ENCODE data around the gene EVI2B. TPM values are rescaled to one million over a fixed set of nuclear protein-coding genes. Genes with fewer than 3 reads are reported as not detected.
A peak's percentile ranks its signal among the peaks of the same experiment; 100 is the strongest.
"Not testable (repeated sequence)": the region's sequence is repeated elsewhere in the genome, so short reads cannot be mapped to it uniquely, and the experiment has no call there.

The EVI2B gene
- total RNA-seq, 1 experiment from 2014 or later: 10.6 TPM

- DNase-seq (ENCODE audit: low read depth): no peak
Measured at GRCh38 chr17:31310260-31310659, 3.6 kb downstream of the EVI2B start.

- no peak for DNase-seq (ENCODE audit: low read depth)
Measured at GRCh38 chr17:31309556-31309955, 4.3 kb downstream of the EVI2B start.

GRCh38 chr17:31308372-31309334 is 5.2 kb downstream of the EVI2B start:
- no peak for DNase-seq (ENCODE audit: low read depth)

DNA sequence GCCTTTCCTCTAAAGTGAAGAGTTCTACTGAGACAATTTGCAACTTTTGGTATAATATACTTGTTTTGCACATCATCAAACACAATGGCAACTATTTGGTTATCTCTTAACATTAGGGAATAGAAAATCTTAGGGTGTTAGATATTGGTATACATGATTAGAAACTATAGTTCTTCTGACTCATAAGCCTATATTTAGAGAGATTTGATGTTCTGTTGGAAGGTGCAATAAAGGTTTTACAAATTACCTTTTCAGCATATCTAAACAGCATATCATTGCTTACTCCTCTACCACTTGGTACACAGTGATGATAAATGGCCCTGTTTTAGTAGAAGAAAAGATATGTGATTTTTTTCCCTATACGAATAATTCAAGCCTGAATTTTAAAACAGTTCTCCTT is 6.2 kb downstream of the EVI2B start:
- DNase-seq (ENCODE audit: low read depth): no peak

GRCh38 chr17:31299624-31300023 is 14.2 kb downstream of the EVI2B start:
- DNase-seq (ENCODE audit: low read depth): no peak

- no peak for DNase-seq (ENCODE audit: low read depth)
Measured at GRCh38 chr17:31297090-31297489, 16.8 kb downstream of the EVI2B start, which contains the start of gene OMG. Gene OMG, minus strand, starts transcription at chr17:31297239. Its CDS starts 908 bp downstream, at chr17:31296331.

GRCh38 chr17:31296142-31296541 is 17.7 kb downstream of the EVI2B start:
- no peak for DNase-seq (ENCODE audit: low read depth)

- no peak for DNase-seq (ENCODE audit: low read depth)
Measured at GRCh38 chr17:31295489-31295871, 18.4 kb downstream of the EVI2B start.

GRCh38 chr17:31294820-31295488 is 18.9 kb downstream of the EVI2B start:
- no peak for DNase-seq (ENCODE audit: low read depth)

GRCh38 chr17:31294231-31294630 is 19.6 kb downstream of the EVI2B start:
- DNase-seq (ENCODE audit: low read depth): no peak

- DNase-seq (ENCODE audit: low read depth): no peak
Measured at GRCh38 chr17:31293581-31293980, 20.3 kb downstream of the EVI2B start.

GRCh38 chr17:31291820-31292219 is 22.0 kb downstream of the EVI2B start:
- DNase-seq (ENCODE audit: low read depth): no peak

- peak; percentile 33 for DNase-seq (ENCODE audit: low read depth)
Measured at GRCh38 chr17:31289790-31290189, 24.1 kb downstream of the EVI2B start.

DNA sequence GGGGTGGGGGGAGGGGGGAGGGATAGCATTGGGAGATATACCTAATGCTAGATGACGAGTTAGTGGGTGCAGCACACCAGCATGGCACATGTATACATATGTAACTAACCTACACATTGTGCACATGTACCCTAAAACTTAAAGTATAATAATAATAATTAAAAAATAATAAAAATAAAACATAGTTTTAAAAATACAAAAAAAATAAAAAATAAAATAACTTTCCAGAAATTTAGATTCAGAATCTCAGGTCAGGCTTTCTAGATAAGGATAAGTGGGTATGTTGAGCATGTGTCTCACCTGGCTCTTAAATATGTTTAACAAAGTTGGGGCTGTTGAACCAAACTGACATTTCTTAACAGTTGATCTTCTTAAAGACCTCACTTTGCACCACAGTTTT is 25.9 kb downstream of the EVI2B start:
- not testable (repeated sequence) for DNase-seq (ENCODE audit: low read depth)

DNA sequence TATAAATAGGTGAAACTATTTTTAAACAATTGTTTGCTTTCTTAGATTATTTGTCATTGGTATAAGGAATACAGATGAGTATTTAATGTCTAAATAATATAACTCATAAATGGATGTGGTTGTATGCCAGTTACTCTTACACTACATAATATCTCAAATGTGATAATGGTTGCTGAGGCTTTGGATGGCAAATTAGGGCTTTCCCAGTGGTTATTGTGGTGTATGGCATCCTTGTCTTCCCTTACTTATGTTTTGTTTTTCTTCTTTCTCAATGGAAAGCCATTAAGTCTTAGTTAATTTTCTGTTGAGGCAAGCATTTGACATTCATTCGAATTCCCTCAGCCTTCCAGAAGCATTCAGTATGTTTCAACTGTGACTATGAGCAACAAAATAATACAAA is 27.3 kb downstream of the EVI2B start:
- DNase-seq (ENCODE audit: low read depth): no peak

DNA sequence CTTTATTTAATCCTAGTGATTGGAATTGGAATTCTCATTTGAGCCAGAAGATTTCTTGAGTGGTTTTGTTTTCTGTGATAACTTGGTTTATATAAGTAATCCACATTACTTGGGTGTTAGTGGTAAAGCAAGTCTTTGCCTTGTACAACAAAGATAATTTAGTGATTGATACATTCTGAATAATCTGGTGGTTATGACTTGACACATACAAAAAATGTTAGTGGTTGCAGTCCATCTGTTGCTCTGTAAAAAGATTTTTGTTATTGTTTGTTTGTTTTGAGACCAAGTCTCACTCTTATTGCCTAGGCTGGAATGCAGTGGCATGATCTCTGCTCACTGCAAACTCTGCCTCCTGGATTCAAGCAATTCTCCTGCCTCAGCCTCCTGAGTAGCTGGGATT is 30.0 kb downstream of the EVI2B start:
- DNase-seq (ENCODE audit: low read depth): peak; percentile 69

GRCh38 chr17:31281061-31281460 is 32.8 kb downstream of the EVI2B start:
- DNase-seq (ENCODE audit: low read depth): no peak

GRCh38 chr17:31279401-31279800 is 34.5 kb downstream of the EVI2B start:
- no peak for DNase-seq (ENCODE audit: low read depth)

- DNase-seq (ENCODE audit: low read depth): no peak
Measured at GRCh38 chr17:31275116-31275515, 38.7 kb downstream of the EVI2B start.

DNA sequence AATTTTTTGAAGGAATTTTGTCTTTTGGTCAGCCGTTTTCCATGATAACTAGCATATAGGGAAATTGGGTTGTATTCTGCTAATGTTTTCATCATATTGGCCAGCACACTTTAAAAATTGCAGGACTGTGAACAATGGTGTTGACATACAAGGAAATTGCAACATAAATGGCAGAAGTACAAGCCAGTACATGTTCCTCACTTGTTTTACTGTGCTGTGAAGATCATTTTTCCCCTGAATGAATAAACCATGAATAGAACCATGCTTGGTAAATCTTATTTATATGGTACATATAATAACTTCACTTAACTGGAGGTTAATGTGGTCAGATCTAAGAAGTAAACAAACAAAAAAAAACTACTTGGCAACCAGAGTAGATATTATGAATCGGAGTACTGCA is 39.6 kb downstream of the EVI2B start:
- peak; percentile 71 for DNase-seq (ENCODE audit: low read depth)

- DNase-seq (ENCODE audit: low read depth): no peak
Measured at GRCh38 chr17:31273516-31273915, 40.3 kb downstream of the EVI2B start.

GRCh38 chr17:31272803-31273202 is 41.1 kb downstream of the EVI2B start:
- DNase-seq (ENCODE audit: low read depth): no peak

DNA sequence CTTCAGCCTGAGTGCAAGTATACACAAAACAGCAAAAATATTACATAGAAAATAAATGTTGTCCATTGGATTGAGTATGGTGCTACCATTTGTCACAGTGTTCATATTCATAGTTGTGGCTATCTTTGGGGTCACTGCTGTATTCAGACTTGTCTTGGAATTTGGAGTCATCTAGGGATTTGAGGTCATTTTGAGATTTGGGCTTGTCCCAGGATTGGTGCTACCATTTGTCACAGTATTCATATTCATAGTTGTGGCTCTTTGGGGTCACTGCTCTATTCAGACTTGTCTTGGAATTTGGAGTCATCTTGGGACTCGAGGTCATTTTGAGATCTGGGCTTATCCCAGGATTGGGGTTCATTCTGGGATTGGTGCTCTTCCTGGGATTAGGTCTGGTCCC is 41.6 kb downstream of the EVI2B start:
- DNase-seq (ENCODE audit: low read depth): no peak
